Left ventricle myocardium inferior (tissue), 1 donor: ENCODE measurements around the gene ZNF124. TPM values are rescaled to one million over a fixed set of nuclear protein-coding genes. Genes with fewer than 3 reads are reported as not detected.

Experiments
- DNase-seq: peaks from one replicate; pipeline ENCODE4 v3.0.0-alpha.2; 2020
- H3K27ac ChIP-seq: fragments of 200-600 bp; replicated peaks from 2 replicates; pipeline ENCODE4 v1.8.0; 2021
- H3K27me3 ChIP-seq: fragments of 200-600 bp; 2 replicates; pipeline ENCODE4 v1.8.0; 2021; ENCODE audit warnings: low read depth
- H3K36me3 ChIP-seq: fragments of 200-600 bp; 2 replicates; pipeline ENCODE4 v1.8.0; 2021
- H3K4me1 ChIP-seq: fragments of 200-600 bp; 2 replicates; pipeline ENCODE4 v1.8.0; 2021
- H3K4me3 ChIP-seq: fragments of 200-600 bp; 2 replicates; pipeline ENCODE4 v1.8.0; 2021; ENCODE audit warnings: mild to moderate bottlenecking, moderate library complexity
- H3K9me3 ChIP-seq: fragments of 200-600 bp; replicated peaks from 2 replicates; pipeline ENCODE4 v1.8.0; 2021
- intact Hi-C: fragments of 100-400 bp; cut with micrococcal nuclease; formaldehyde crosslinking; loops from one replicate; pipeline ENCODE4 v1.11.0; 2022
- total RNA-seq: library from RNA; stranded (reverse); fragmentation: NEBNext Ultra II Directional; extraction: Animal tissue kit (Norgen Biotek cat#: 25700); gene quantifications from one replicate; pipeline ENCODE4 v1.2.1, GENCODE V29; 2021
- TF ChIP-seq, protein P1 (sequence below): fragments of 200-600 bp; IDR thresholded peaks from 2 replicates; pipeline ENCODE4 v1.8.0; 2021; ENCODE audit warnings: antibody characterized with exemption, mild to moderate bottlenecking, borderline replicate concordance
- donor health status: DM: no; HTN: yes; CAD: no; lungs with severe emphysema.

Gene ZNF124
- total RNA-seq, 1 donor from 2014 or later, result 7.6 TPM

DNA sequence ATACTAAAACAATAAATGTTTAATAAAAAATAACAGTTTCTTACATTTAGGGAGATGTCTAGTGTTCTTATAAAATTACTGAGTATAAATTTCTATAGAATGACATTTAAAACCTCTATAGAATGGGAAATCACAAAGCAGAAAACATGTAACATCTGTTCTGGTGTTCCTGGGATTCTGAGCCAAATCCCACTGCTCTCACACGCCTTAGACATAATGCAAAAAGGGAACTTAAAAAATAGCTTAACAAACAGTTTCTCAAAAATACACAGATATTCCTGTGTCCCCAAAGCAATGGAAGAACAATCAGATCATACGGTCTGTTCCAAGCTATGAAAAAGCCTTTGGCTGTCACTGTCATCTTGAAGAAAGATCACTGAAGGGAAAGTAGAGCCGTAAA is 27.0 kb upstream of the ZNF124 start:
- peaks cover 35% of the 10 kb centered on the region for H3K9me3 ChIP-seq
- H3K36me3 ChIP-seq, result peaks cover 94% of the 10 kb centered on the region

DNA sequence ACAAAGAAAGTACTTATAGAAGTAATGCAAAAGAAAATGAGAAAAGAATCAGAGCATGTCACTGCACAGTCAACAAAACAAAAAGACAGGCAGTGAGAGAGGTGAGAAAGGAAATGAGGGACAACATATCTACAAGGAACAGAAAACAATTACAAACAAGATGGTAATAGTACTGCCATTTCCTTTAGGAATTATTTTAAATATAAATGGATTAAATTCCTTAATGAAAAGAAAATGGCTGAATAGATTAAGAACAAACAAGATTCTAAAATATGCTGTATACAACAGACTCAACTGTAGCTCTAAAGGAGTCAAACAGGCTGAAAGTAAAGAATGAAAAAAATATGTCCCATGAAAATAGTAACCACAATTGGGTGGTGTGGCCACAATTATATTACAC is 22.1 kb upstream of the ZNF124 start:
- H3K4me3 ChIP-seq, result no peak overlapping the region
- H3K9me3 ChIP-seq, result peaks cover 83% of the 10 kb centered on the region
- intact Hi-C loops, result no loop called here
- H3K27ac ChIP-seq, result no peak overlapping the region
- H3K4me1 ChIP-seq, result no peaks in the 10 kb centered on the region
- H3K27me3 ChIP-seq, result no peaks in the 10 kb centered on the region
- peaks cover 100% of the 10 kb centered on the region for H3K36me3 ChIP-seq
- DNase-seq, result no peak
- TF ChIP-seq, protein P1, sequence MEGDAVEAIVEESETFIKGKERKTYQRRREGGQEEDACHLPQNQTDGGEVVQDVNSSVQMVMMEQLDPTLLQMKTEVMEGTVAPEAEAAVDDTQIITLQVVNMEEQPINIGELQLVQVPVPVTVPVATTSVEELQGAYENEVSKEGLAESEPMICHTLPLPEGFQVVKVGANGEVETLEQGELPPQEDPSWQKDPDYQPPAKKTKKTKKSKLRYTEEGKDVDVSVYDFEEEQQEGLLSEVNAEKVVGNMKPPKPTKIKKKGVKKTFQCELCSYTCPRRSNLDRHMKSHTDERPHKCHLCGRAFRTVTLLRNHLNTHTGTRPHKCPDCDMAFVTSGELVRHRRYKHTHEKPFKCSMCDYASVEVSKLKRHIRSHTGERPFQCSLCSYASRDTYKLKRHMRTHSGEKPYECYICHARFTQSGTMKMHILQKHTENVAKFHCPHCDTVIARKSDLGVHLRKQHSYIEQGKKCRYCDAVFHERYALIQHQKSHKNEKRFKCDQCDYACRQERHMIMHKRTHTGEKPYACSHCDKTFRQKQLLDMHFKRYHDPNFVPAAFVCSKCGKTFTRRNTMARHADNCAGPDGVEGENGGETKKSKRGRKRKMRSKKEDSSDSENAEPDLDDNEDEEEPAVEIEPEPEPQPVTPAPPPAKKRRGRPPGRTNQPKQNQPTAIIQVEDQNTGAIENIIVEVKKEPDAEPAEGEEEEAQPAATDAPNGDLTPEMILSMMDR, result no peak

More for the DNA sequence above, 27.0 kb upstream of the ZNF124 start:
- Histone ChIP-seq H3K27ac (no peak overlapping the region), H3K27me3 (no peaks in the 10 kb centered on the region), H3K4me1 (peaks cover 3% of the 10 kb centered on the region), H3K4me3 (no peak overlapping the region)
- no peak for DNase-seq
- intact Hi-C loops, result no loop called here
- TF ChIP-seq, protein P1, result no peak

DNA sequence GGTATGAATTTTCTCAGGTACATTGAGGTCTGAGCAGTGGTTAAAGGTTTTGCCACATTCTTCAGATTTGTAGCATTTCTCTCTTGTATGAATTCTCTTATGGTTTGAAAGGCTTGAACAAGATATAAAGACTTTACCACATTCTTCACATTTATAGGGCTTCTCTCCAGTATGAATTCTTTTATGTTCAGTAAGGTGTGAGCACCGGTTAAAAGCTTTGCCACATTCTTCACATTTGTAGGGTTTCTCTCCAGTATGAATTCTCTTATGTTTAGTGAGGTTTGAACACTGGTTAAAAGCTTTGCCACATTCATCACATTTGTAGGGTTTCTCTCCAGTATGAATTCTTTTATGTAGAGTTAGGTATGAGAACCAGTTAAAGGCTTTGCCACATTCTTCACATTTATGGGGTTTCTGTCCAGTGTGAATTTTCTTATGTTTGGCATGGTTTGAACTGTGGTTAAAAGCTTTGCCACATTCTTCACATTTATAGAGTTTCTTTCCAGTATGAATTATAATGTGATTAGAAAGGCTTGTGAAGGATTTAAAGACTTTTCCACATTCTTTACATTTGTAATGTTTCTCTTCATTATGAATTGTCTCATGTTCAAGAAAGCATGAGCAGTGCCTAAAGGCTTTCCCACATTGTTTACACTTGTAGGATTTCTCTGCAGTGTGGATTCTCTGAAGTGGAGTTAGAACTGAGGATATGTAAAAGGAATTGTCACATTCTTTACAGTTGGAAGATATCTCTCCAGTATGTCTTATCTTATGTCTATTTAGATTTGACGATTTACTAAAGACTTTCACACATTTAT is 18.4 kb upstream of the ZNF124 start:
- peaks cover 97% of the 10 kb centered on the region for H3K36me3 ChIP-seq

DNA sequence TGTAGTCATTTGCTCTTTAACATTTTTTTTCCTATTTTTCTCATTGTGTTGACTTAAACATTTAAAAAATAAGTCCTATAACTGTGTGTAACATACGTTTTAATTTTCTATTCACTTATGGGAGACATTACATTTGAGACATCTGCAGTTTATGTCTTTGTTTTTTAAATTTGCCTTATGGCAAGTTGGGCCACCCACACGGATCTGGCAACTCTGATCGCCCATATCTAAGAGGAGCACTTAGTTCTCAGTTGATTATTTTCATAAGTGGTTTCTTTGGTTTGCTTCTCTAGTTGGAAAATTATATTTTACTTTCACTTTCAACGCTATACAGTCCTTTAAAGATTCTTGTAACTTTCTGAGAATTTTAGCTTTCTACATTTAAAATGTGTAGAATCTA is 13.8 kb upstream of the ZNF124 start:
- intact Hi-C loops, result no loop called here
- TF ChIP-seq, protein P1, result no peak
- Histone ChIP-seq H3K27ac (no peak overlapping the region), H3K4me1 (no peaks in the 10 kb centered on the region), H3K27me3 (no peaks in the 10 kb centered on the region), H3K9me3 (peaks cover 73% of the 10 kb centered on the region), H3K36me3 (peaks cover 52% of the 10 kb centered on the region), H3K4me3 (no peak overlapping the region)
- DNase-seq, result no peak

More for the DNA sequence above, 18.4 kb upstream of the ZNF124 start:
- Histone ChIP-seq H3K4me1 (no peaks in the 10 kb centered on the region), H3K27ac (no peak overlapping the region), H3K4me3 (no peak overlapping the region), H3K9me3 (peaks cover 100% of the 10 kb centered on the region), H3K27me3 (no peaks in the 10 kb centered on the region)
- intact Hi-C loops, result no loop called here
- DNase-seq, result no peak
- TF ChIP-seq, protein P1, result no peak

DNA sequence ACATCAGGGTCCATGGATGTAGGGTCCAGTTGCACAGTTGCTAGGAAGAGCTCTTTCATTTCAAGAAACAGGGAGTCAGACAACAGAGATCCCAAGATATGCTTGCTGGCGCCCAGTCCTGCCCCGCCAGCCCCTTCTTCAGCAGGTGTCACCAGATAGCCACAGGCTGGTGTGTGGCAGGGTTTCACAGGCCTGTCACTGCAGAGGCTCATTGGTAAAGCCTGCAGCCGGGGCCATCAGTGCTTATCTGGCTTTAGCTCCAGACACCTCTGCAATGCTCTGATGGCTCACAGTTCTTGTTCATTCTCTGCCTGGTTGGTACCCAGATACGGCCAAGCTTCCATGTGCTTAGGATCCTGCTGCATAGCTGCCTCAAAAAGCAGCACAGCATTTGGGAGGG is 12.4 kb upstream of the ZNF124 start:
- H3K36me3 ChIP-seq, result peaks cover 38% of the 10 kb centered on the region
- H3K27ac ChIP-seq, result no peak overlapping the region
- no peak overlapping the region for H3K4me3 ChIP-seq
- H3K9me3 ChIP-seq, result peaks cover 59% of the 10 kb centered on the region
- DNase-seq, result no peak
- H3K4me1 ChIP-seq, result no peaks in the 10 kb centered on the region
- H3K27me3 ChIP-seq, result no peaks in the 10 kb centered on the region
- intact Hi-C loops, result no loop called here
- TF ChIP-seq, protein P1, result no peak
